ENCODE results near the gene ESRRG.
"Not testable (repeated sequence)": the region's sequence is repeated elsewhere in the genome, so short reads cannot be mapped to it uniquely, and the experiment has no call there.

Gene ESRRG

GRCh38 chr1:216723274-216723780 is at the start of gene ESRRG:
Gene ESRRG, minus strand, starts transcription at chr1:216723429. Its CDS starts 130 bp downstream, at chr1:216723299.
- peak; percentile 7 for DNase-seq

DNA sequence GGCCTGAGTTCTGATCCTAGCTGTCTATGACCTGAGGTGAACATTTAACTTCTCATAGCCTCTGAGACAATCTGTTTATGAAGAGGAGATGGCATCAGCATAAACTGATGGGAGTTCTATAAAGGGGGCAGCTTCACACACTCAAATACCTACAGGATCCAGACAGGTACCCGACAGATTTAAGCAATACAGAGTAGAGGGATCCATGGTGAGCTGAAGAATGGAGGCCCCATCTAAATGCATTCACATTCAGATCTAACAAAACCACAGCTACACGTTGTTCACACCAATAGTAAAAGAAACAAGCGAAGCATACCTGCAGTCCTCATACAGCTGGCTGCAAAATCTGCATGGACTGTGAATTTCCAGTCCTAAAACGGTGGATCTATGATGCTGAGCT is 48.7 kb upstream of the ESRRG start:
- DNase-seq: no peak

DNA sequence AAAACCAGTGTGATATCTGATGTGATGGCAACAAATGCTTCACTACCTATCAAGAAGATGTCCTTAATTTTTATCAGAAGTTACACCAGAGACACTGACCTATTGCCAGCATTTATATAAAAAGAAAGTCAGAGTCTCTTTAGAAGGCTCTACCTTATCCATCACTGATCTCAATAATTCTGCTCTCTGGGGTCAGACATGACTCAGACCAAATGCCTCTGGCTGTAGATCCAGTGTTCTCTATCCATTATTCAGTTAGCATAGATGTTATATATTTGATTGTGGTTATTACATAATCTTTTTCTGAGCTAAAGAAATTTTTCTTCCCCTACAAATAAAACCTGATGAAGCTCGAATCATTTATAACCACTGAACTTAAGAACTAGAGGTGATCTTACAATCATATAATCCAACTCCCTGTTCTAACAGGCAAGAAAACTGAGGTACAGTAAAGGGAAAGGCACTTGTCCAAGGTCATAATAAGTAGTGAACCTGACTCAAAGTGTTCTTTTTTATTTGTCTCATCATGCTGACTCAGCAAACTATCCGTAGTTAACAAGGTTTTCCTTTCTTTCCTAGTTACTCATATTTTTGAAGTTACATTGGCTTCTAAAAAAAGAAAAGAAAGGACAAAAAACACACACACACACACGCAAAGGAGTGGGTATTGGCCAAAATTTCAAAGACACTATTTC is 43.6 kb upstream of the ESRRG start:
- DNase-seq: no peak

DNA sequence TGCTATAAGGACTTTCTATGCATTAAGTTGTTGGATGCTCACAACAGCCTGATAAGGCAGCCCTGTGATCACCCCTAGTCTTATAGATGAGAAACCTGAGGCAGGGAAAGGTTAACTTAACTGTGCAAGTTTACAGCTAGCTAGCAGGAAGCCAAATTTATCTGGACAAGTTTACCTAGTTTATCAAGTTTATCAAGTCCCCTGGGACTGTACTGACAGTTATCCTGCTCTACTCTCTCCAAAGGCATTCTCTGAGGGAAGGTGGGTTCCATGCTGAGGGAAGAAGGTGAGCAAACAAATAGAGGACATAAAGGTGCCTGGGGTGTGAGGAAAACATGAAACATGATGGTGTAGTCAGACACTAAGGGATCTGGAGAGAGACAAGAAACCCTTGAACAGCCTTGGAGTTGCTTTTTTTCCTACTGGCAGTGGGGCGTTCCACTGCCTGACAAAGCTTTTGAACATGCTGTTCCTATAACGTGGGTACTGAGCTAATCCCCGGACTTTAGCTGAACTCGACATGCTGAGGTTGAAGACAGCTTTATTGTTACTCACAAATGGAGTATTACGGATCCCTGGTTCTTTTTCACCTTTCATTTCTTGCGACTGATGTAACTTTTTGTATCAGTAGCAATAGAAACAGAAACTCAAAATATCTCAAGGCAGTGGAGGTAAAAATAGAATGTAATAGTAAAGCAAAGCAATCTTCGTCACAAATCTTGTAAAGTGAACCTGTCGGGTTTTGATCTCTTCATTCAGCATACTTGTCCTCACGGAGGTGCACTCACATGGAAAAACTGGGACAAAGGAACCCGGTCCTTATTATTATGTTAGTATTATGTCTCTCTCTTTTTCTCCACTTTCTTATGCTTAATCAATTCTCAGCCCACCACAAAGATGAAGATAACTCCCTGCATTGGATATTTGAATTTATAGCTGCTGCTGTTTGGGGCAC is 42.4 kb upstream of the ESRRG start:
- DNase-seq: peak; percentile 18

DNA sequence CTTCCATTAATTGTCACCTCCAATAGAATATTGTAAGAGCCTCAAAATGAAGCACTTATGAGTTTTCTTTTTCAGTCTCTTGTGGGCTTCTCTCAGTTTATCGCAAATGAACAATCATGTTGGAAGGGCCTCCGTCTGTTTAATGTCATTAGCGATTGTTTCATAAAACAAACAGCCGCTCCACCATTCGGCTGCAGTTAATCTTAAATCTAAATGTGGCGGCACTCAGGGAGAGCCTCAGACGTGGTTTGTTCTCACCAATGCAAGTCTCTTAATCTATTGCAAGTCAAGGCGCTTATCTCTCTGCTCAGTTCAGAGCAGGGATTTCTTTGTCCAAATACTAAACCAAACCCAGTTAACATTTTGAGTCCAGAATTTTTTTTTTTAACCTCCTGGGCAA is 34.9 kb upstream of the ESRRG start:
- no peak for DNase-seq

DNA sequence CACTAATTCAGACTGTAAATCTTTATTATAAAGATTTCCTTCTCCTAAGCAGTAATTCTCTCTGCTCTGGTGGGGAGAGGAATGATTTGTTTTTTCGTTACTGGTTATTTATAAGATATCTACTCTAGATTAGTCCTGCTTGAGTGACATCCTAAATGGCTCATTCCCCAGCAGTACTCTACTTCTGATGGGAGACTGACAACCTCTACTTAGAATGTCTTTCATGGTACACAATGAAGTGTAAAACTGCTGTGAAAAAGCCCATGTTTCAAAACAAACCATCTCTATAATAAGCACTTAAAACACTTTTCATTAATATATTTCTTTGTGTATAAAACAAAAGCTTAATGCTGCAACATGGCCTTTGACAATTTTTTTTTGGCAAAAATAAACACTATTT is 33.9 kb upstream of the ESRRG start:
- no peak for DNase-seq

- no peak for DNase-seq
Observed at GRCh38 chr1:216750961-216751360, 27.7 kb upstream of the ESRRG start.

DNA sequence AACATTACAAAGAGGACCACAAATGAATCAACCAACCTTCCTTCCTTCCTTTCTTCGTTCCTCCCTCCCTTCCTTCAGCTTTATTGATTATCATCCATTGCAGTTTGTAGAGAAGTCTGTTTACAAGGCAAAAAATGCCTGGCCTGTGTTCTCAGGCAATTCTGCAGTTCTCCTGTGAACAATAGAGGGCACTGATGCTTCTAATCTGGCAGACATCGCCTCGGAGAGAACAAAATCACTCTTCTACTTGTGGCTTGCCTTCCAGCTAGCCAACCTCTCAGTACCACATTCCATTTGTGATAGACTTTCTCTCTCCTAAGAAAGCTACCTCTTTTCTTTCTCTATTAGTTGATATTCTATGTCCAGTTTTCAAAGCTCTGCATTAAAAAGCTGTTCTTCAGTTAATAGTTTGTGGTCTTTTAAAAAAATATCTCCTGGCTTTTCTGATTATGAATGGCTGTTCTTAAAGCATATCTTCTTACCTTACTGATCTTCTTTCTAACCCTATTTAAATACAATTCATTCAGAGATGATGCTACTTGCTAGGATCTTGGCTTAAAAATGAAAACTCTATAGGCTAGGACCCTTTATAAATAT is 26.9 kb upstream of the ESRRG start:
- DNase-seq: peak; percentile 82

DNA sequence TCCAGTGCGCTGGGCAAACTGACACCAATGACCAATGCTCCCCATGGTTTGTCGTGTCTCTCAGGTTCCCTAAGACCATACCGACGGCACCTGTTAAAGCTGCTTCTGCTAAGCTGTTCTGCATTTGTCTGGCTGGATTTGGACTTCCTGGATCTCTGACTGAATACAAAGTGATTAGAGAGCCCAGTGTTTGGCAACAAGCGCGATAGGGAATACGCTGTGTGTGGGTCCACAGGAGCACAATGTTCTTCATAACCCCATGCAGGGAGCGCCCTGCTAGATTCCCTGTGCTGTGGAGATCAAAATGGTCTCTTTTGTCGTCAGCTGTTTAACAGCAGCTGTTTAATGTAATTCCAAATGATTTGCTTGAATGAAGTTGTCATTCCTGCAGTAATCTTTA is 26.0 kb upstream of the ESRRG start:
- DNase-seq: peak; percentile 10

GRCh38 chr1:216742625-216743024 is 19.4 kb upstream of the ESRRG start:
- no peak for DNase-seq

- no peak for DNase-seq
Observed at GRCh38 chr1:216740331-216740730, 17.1 kb upstream of the ESRRG start.

- DNase-seq: no peak
Observed at GRCh38 chr1:216739793-216740192, 16.6 kb upstream of the ESRRG start.

- no peak for DNase-seq
Observed at GRCh38 chr1:216732121-216732520, 8.9 kb upstream of the ESRRG start.

DNA sequence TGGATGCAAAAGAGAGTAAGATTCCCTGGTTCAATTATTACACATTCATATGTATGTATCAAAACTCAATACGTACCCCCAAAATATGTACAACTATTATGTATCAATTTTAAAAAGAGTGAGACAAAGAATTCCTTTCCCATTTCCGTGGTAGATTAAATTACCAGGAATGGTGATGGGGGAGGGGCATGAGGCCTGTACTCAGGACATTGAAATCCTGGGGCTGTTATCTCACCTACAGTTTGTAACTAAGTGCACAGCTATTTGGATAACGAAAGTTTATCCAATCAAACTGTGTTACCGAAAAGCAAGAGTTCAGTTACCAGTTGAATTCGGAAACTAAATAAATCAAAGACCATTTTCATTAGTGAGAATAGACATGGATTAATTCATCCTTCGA is 8.3 kb upstream of the ESRRG start:
- DNase-seq: no peak

- no peak for DNase-seq
Observed at GRCh38 chr1:216726435-216726834, 3.2 kb upstream of the ESRRG start.

DNA sequence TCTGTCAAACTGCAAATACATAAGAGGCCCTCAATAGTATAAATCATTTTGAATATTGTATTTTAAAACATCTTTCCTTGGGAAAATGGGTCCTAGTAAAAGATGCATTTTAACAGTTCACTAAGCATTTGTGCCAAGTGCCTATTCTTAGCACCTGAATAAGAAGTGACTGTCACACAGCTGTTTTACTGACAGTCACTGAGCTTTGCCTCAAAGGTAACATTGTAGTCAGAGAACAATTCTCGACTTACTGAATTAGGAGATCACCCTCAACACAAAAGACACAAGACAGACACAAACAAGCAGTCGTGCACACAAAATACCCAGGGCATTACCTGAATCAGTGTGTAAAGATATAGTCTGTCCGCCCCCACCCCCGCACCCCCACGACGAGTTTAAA is 408 bp downstream of the ESRRG start:
- no peak for DNase-seq

GRCh38 chr1:216721863-216722262 is 1.4 kb downstream of the ESRRG start:
- no peak for DNase-seq

DNA sequence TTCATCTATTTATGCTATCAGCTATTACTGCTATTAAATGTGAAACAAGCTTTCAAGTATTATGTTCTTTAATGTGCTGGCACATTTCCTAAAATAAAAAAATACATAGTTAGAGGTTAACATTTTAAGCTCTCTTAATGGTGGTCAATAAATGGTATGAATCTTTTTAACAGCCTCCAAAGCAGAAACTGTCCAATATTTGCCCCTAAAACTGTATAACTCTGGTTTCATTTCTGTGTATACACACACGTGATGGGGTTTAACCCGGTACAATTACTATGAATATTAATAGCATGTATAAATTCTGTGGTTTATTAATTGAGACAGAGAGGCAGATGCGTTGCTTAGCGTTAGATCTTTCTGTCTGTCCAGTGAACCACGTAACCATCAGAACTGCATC is 2.2 kb downstream of the ESRRG start:
- no peak for DNase-seq

DNA sequence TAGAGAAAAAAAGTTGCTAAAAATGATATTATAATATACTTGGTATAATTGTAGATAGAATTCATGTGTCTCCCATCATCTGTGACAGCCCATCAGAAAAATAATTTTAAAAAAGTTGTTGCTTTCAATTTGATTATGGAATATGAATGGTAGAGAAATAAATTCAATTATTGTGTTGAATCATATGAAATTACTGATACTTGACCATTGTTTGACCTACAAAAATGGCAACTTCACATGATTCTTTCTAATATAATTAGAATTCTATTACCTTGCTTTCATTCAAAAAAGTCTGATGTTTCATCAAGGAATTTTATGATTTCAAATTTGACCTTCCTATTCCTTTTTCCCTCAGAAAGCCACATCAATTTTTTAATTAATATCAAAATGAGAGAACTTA is 11.5 kb downstream of the ESRRG start:
- no peak for DNase-seq

- DNase-seq: no peak
Observed at GRCh38 chr1:216710598-216711333, 12.5 kb downstream of the ESRRG start.

- no peak for DNase-seq
Observed at GRCh38 chr1:216710055-216710454, 13.2 kb downstream of the ESRRG start.

- DNase-seq: no peak
Observed at GRCh38 chr1:216705676-216706075, 17.6 kb downstream of the ESRRG start.

DNA sequence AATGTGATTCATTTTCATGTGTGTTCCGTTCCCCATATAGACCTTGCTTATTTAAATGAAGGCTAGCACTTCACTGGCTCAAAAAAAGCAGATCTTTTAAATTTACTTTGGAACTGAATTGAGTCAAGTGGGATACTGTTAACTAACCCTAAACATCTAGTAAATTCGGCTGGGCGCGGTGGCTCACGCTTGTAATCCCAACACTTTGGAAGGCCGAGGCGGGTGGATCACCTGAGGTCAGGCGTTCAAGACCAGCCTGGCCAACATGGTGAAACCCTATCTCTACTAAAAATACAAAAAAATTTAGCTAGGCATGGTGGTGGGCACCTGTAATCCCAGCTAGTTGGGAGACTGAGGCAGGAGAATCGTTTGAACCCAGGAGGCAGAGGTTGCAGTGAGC is 19.2 kb downstream of the ESRRG start:
- DNase-seq: not testable (repeated sequence)
